ENCODE measurements around the gene DIRAS1. TPM values are rescaled to one million over a fixed set of nuclear protein-coding genes. Genes with fewer than 3 reads are reported as not detected.

Gene DIRAS1
- total RNA-seq, 1 experiment from 2014 or later, result 18.5 TPM

DNA sequence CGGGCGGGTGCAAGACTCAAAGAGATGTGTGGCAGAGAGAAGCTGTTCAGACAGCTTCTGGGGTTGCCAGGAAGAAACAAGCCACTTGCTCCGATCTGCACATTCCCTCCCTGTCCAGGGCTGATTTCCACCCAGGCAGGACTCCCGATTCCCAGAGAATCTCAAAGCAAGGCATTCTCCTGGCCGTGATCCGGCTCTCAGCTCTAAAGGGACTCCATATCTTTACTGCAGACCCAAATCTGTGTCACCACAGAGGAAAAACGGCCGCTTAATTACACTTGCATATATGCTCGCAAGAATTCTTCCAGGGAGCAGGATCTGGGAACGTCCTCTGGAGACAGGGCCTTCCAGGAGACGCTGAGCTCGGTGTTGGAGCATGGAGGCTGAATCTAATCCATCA is 44.3 kb downstream of the DIRAS1 start:
- H3K27ac ChIP-seq (ENCODE audit: low read length), result no peak overlapping the region
- no TSS peak for BruUV-seq (replicated peaks)
- no peak overlapping the region for H3K4me3 ChIP-seq (ENCODE audit: low read depth in 2 of 2, low read length in 2 of 2)
- no peaks in the 10 kb centered on the region for H3K4me1 ChIP-seq (ENCODE audit: control insufficient read depth, insufficient read depth, low read length)
- no peak for ATAC-seq
- ChIA-PET POLR2A (no interaction called here), CTCF (no interaction called here)
- no peak for DNase-seq (ENCODE audit: low read depth, low spot score)
- H3K9me3 ChIP-seq (ENCODE audit: control insufficient read depth, insufficient read depth, low read depth, low read length), result no peaks in the 10 kb centered on the region
- in situ Hi-C loops (cut with HindIII; ENCODE audit: low pct_unique_long_range_greater_than_20kb, low sequenced_read_pairs), result no loop called here
- intact Hi-C loops (cut with micrococcal nuclease; ENCODE audit: unreplicated experiment), result no loop called here
- TF ChIP-seq, protein P1, sequence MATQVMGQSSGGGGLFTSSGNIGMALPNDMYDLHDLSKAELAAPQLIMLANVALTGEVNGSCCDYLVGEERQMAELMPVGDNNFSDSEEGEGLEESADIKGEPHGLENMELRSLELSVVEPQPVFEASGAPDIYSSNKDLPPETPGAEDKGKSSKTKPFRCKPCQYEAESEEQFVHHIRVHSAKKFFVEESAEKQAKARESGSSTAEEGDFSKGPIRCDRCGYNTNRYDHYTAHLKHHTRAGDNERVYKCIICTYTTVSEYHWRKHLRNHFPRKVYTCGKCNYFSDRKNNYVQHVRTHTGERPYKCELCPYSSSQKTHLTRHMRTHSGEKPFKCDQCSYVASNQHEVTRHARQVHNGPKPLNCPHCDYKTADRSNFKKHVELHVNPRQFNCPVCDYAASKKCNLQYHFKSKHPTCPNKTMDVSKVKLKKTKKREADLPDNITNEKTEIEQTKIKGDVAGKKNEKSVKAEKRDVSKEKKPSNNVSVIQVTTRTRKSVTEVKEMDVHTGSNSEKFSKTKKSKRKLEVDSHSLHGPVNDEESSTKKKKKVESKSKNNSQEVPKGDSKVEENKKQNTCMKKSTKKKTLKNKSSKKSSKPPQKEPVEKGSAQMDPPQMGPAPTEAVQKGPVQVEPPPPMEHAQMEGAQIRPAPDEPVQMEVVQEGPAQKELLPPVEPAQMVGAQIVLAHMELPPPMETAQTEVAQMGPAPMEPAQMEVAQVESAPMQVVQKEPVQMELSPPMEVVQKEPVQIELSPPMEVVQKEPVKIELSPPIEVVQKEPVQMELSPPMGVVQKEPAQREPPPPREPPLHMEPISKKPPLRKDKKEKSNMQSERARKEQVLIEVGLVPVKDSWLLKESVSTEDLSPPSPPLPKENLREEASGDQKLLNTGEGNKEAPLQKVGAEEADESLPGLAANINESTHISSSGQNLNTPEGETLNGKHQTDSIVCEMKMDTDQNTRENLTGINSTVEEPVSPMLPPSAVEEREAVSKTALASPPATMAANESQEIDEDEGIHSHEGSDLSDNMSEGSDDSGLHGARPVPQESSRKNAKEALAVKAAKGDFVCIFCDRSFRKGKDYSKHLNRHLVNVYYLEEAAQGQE (IDR thresholded peaks at IDR 0.05; ENCODE audit: insufficient read depth in 1 of 2, low read depth in 2 of 2, low read length in 1 of 2), result no peak
- TF ChIP-seq POLR2AphosphoS5 (IDR thresholded peaks at IDR 0.05; ENCODE audit: low read depth, low read length) (no peak), TCF7L2 (IDR thresholded peaks at IDR 0.05; ENCODE audit: low read depth, low read length) (no peak), SIN3A (IDR thresholded peaks at IDR 0.05; ENCODE audit: borderline replicate concordance, insufficient read depth, low read depth, low read length) (no peak), CTCF (IDR thresholded peaks at IDR 0.05) (no peak)
- H3K27me3 ChIP-seq (ENCODE audit: control insufficient read depth, insufficient read depth, low read length), result no peaks in the 10 kb centered on the region
- H3K36me3 ChIP-seq (ENCODE audit: control insufficient read depth, insufficient read depth, low read length), result no peaks in the 10 kb centered on the region

DNA sequence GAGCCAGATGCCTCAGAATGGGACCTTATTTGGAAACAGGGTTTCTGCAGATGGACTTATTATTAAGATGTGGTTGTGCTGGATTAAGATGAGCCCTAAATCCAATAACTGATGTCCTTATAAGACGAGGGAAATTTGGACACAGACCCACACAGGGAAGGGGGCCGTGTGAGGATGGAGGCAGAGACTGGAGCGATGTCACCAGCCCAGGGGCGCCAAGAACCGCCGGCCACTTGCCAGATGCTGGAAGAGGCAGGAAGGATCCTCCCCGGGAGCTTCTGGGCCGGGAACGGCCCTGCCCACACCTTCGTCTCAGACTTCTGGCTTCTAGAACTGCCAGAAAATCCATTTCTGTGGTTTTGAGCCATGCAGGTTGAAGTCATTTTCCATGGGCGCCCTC is 45.3 kb downstream of the DIRAS1 start:
- ChIA-PET POLR2A (no interaction called here), CTCF (no interaction called here)
- BruUV-seq (replicated peaks), result no TSS peak
- no peak overlapping the region for H3K4me3 ChIP-seq (ENCODE audit: low read depth in 2 of 2, low read length in 2 of 2)
- in situ Hi-C loops (cut with HindIII; ENCODE audit: low pct_unique_long_range_greater_than_20kb, low sequenced_read_pairs), result no loop called here
- H3K36me3 ChIP-seq (ENCODE audit: control insufficient read depth, insufficient read depth, low read length), result no peaks in the 10 kb centered on the region
- H3K4me1 ChIP-seq (ENCODE audit: control insufficient read depth, insufficient read depth, low read length), result no peaks in the 10 kb centered on the region
- ATAC-seq, result no peak
- intact Hi-C loops (cut with micrococcal nuclease; ENCODE audit: unreplicated experiment), result no loop called here
- DNase-seq (ENCODE audit: low read depth, low spot score), result no peak
- TF ChIP-seq, protein P1 (IDR thresholded peaks at IDR 0.05; ENCODE audit: insufficient read depth in 1 of 2, low read depth in 2 of 2, low read length in 1 of 2), result no peak
- no peak for TF ChIP-seq CTCF (IDR thresholded peaks at IDR 0.05)
- TF ChIP-seq SIN3A (IDR thresholded peaks at IDR 0.05; ENCODE audit: borderline replicate concordance, insufficient read depth, low read depth, low read length), result no peak
- TF ChIP-seq POLR2AphosphoS5 (IDR thresholded peaks at IDR 0.05; ENCODE audit: low read depth, low read length), result no peak
- TF ChIP-seq TCF7L2 (IDR thresholded peaks at IDR 0.05; ENCODE audit: low read depth, low read length), result no peak
- no peaks in the 10 kb centered on the region for H3K9me3 ChIP-seq (ENCODE audit: control insufficient read depth, insufficient read depth, low read depth, low read length)
- no peak overlapping the region for H3K27ac ChIP-seq (ENCODE audit: low read length)
- no peaks in the 10 kb centered on the region for H3K27me3 ChIP-seq (ENCODE audit: control insufficient read depth, insufficient read depth, low read length)

Data from Panc1 (cell line).